Astrocyte (in vitro differentiated cells and primary cell): Measurements from ENCODE around the gene ADCY2. TPM values are rescaled to one million over a fixed set of nuclear protein-coding genes. Genes with fewer than 3 reads are reported as not detected.
A peak's percentile ranks its signal among the peaks of the same experiment; 100 is the strongest.

ENCODE experiments used
- DNase-seq: peaks from one replicate; pipeline ENCODE4 v3.0.0-alpha.2; 2010; ENCODE audit warnings: low read depth
- FAIRE-seq: peaks from 2 replicates; lab custom pipeline; 2011; peaks lifted over from hg19 to GRCh38; lab: Jason Lieb, UNC
- H2AFZ ChIP-seq: 2 replicates; pipeline ENCODE4 v1.6.0; 2012; ENCODE audit warnings: low read depth, low read length, inconsistent platforms
- H3K27ac ChIP-seq: 2 replicates; pipeline ENCODE4 v1.5.1; 2011; ENCODE audit warnings: low read depth, low read length, inconsistent platforms
- H3K27me3 ChIP-seq: 2 replicates; pipeline ENCODE4 v1.6.0; 2011; ENCODE audit warnings: low read length, inconsistent platforms; ENCODE audit not compliant: insufficient read depth
- H3K36me3 ChIP-seq: 2 replicates; pipeline ENCODE4 v1.5.1; 2011; ENCODE audit warnings: low read length, inconsistent platforms; ENCODE audit not compliant: insufficient read depth
- H3K4me1 ChIP-seq: 2 replicates; pipeline ENCODE4 v1.5.1; 2011; ENCODE audit warnings: low read length, inconsistent platforms; ENCODE audit not compliant: insufficient read depth
- H3K4me2 ChIP-seq: 2 replicates; pipeline ENCODE4 v1.6.0; 2012; ENCODE audit warnings: low read length, inconsistent platforms
- H3K4me3 ChIP-seq: 2 replicates; pipeline ENCODE4 v1.5.1; 2011; ENCODE audit warnings: low read depth, mild to moderate bottlenecking, low read length, inconsistent platforms; ENCODE audit not compliant: insufficient read depth
- H3K79me2 ChIP-seq: 2 replicates; pipeline ENCODE4 v1.6.0; 2012; ENCODE audit warnings: mild to moderate bottlenecking, low read length, inconsistent platforms; ENCODE audit not compliant: insufficient read depth
- H3K9ac ChIP-seq: 2 replicates; pipeline ENCODE4 v1.6.0; 2012; ENCODE audit warnings: mild to moderate bottlenecking, low read length, inconsistent platforms
- H3K9me3 ChIP-seq: 2 replicates; pipeline ENCODE4 v1.5.1; 2012; ENCODE audit warnings: low read depth, mild to moderate bottlenecking, low read length, inconsistent platforms; ENCODE audit not compliant: insufficient read depth
- H4K20me1 ChIP-seq: 2 replicates; pipeline ENCODE4 v1.6.0; 2012; ENCODE audit warnings: low read length, inconsistent platforms; ENCODE audit not compliant: insufficient read depth
- H3K27ac Mint-ChIP-seq: one replicate; pipeline ENCODE4 v1.8.0; 2021; ENCODE audit warnings: mild to moderate bottlenecking, mixed read lengths; ENCODE audit not compliant: unreplicated experiment
- H3K27me3 Mint-ChIP-seq: one replicate; pipeline ENCODE4 v1.8.0; 2021; ENCODE audit warnings: low read depth, mixed read lengths; ENCODE audit not compliant: unreplicated experiment
- H3K36me3 Mint-ChIP-seq: one replicate; pipeline ENCODE4 v1.8.0; 2021; ENCODE audit warnings: low read depth, mixed read lengths; ENCODE audit not compliant: unreplicated experiment
- H3K4me1 Mint-ChIP-seq: one replicate; pipeline ENCODE4 v1.8.0; 2021; ENCODE audit warnings: low read depth, mixed read lengths; ENCODE audit not compliant: unreplicated experiment
- H3K4me3 Mint-ChIP-seq: one replicate; pipeline ENCODE4 v1.8.0; 2021; ENCODE audit warnings: mild to moderate bottlenecking, moderate library complexity, mixed read lengths; ENCODE audit not compliant: unreplicated experiment
- H3K9me3 Mint-ChIP-seq: one replicate; pipeline ENCODE4 v1.8.0; 2021; ENCODE audit warnings: mild to moderate bottlenecking, mixed read lengths; ENCODE audit not compliant: unreplicated experiment
- CTCF ChIP-seq: IDR thresholded peaks from 2 replicates; pipeline ENCODE4 v1.5.1; 2011; ENCODE audit warnings: low read depth, mild to moderate bottlenecking, inconsistent platforms, low read length, moderate library complexity; ENCODE audit not compliant: insufficient read depth
- EZH2 ChIP-seq: IDR thresholded peaks from 2 replicates; pipeline ENCODE4 v1.6.1; 2012; ENCODE audit warnings: mild to moderate bottlenecking, low read length, inconsistent platforms; ENCODE audit not compliant: insufficient read depth
- total RNA-seq: library from RNA; stranded (reverse); gene quantifications from 2 replicates; pipeline ENCODE4 v1.2.1, GENCODE V29; 2021

ADCY2 gene
- total RNA-seq, 1 donor from 2014 or later: 5.7 TPM

- no peak for TF ChIP-seq EZH2
- TF ChIP-seq CTCF: no peak
- no peak for DNase-seq
- H3K4me3 ChIP-seq: peak overlapping the region; percentile 94
- peaks cover 63% of the 10 kb centered on the region for H3K79me2 ChIP-seq
- Mint-ChIP-seq H3K27ac (no peak overlapping the region), H3K4me3 (no peak overlapping the region), H3K9me3 (no peaks in the 10 kb centered on the region), H3K36me3 (no peaks in the 10 kb centered on the region), H3K4me1 (peaks cover 18% of the 10 kb centered on the region), H3K27me3 (no peaks in the 10 kb centered on the region)
- FAIRE-seq: no peak
- H3K9ac ChIP-seq: no peak overlapping the region
- H4K20me1 ChIP-seq: peaks cover 21% of the 10 kb centered on the region
- no peak overlapping the region for H3K27ac ChIP-seq
- H3K27me3 ChIP-seq: no peaks in the 10 kb centered on the region
- H3K36me3 ChIP-seq: peaks cover 18% of the 10 kb centered on the region
- H3K9me3 ChIP-seq: no peaks in the 10 kb centered on the region
- H3K4me2 ChIP-seq: peak overlapping the region; percentile 99
- H3K4me1 ChIP-seq: peaks cover 8% of the 10 kb centered on the region
- H2AFZ ChIP-seq: no peak overlapping the region
These were observed 471.3 kb downstream of the ADCY2 start for GRCh38 chr5:7867260-7867659.

GRCh38 chr5:7868427-7868772 lies 472.5 kb downstream of the ADCY2 start:
- peak overlapping the region; percentile 77 for H3K27ac ChIP-seq
- no peaks in the 10 kb centered on the region for H3K36me3 Mint-ChIP-seq
- TF ChIP-seq EZH2 (no peak), CTCF (no peak)

DNA sequence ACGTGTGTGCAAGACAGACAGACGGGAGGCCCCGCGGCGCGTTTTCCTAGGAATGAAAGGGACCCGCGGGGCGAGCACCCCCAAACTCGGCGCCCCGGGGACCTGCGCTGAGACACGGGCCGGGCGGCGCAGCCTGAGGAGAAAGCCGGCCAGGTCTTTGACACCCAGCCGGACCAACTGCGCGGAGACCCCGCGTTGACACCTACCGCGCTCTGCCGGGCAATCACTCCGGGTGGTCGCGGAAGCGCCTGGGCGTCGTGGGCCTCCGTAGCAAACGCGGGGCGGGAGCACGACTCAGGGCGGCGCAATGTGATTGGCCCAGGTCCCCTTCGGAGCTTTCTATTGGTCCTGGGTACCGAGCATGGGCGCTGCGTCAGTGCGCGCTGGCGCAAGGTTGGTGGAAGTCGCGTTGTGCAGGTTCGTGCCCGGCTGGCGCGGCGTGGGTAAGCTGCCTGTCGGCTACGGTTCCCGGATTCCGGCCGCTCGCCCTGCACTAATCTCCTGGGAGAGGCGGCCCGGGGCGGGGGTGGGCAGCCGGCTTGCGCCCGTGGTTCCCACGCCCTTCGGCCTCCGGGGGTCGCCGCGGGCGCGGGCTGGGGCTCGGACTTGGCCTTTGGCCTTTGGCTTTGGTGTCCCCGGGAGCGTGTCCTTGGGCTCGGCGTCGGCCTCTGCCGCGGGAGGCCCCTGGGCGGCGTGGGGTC lies 473.0 kb downstream of the ADCY2 start, which contains the start of the genes FASTKD3 and MTRR:
TSS of gene FASTKD3 (minus strand) at position 259 of the 701 bp plus-strand sequence. CDS start 948 bp downstream, outside the sequence.
TSS of gene MTRR (plus strand) at position 376 of the 701 bp plus-strand sequence. CDS start 1,647 bp downstream, outside the sequence.
- Mint-ChIP-seq H3K27ac (peak within 1 kb of the TSS; percentile 77), H3K4me1 (peaks cover 23% of the 10 kb centered on the region), H3K27me3 (no peaks in the 10 kb centered on the region), H3K9me3 (no peaks in the 10 kb centered on the region), H3K36me3 (no peaks in the 10 kb centered on the region), H3K4me3 (peak within 1 kb of the TSS; percentile 96)
- Histone ChIP-seq H3K9me3 (no peaks in the 10 kb centered on the region), H3K27ac (peak within 1 kb of the TSS; percentile 77), H3K4me1 (peaks cover 8% of the 10 kb centered on the region), H3K4me3 (peak within 1 kb of the TSS; percentile 94), H3K79me2 (peaks cover 79% of the 10 kb centered on the region), H3K4me2 (peak within 1 kb of the TSS; percentile 99), H3K9ac (peak within 1 kb of the TSS; percentile 92), H3K27me3 (no peaks in the 10 kb centered on the region), H4K20me1 (peaks cover 28% of the 10 kb centered on the region), H3K36me3 (peaks cover 8% of the 10 kb centered on the region), H2AFZ (peak within 1 kb of the TSS; percentile 83)
- TF ChIP-seq EZH2: no peak
- TF ChIP-seq CTCF: no peak
- peak; percentile 90 for DNase-seq
- peak; percentile 59 for FAIRE-seq

More at GRCh38 chr5:7868427-7868772, 472.5 kb downstream of the ADCY2 start:
- DNase-seq (no peak), FAIRE-seq (no peak)
- no peaks in the 10 kb centered on the region for H3K9me3 Mint-ChIP-seq
- H3K9ac ChIP-seq: peak overlapping the region; percentile 92
- peaks cover 28% of the 10 kb centered on the region for H4K20me1 ChIP-seq
- H2AFZ ChIP-seq: peak overlapping the region; percentile 83
- no peaks in the 10 kb centered on the region for H3K9me3 ChIP-seq
- H3K27ac Mint-ChIP-seq: peak overlapping the region; percentile 77
- peak overlapping the region; percentile 94 for H3K4me3 ChIP-seq
- no peaks in the 10 kb centered on the region for H3K27me3 ChIP-seq
- peak overlapping the region; percentile 99 for H3K4me2 ChIP-seq
- peaks cover 8% of the 10 kb centered on the region for H3K4me1 ChIP-seq
- peaks cover 74% of the 10 kb centered on the region for H3K79me2 ChIP-seq
- peak overlapping the region; percentile 96 for H3K4me3 Mint-ChIP-seq
- peaks cover 23% of the 10 kb centered on the region for H3K4me1 Mint-ChIP-seq
- H3K27me3 Mint-ChIP-seq: no peaks in the 10 kb centered on the region
- peaks cover 8% of the 10 kb centered on the region for H3K36me3 ChIP-seq
